Astrocyte (in vitro differentiated cells and primary cell): ENCODE results near the gene PARD3B. TPM values are rescaled to one million over a fixed set of nuclear protein-coding genes. Genes with fewer than 3 reads are reported as not detected.

Source experiments
- DNase-seq: peaks from one replicate; pipeline ENCODE4 v3.0.0-alpha.2; 2010; ENCODE audit warnings: low read depth
- FAIRE-seq: peaks from 2 replicates; lab custom pipeline; 2011; peaks lifted over from hg19 to GRCh38; lab: Jason Lieb, UNC
- H2AFZ ChIP-seq: 2 replicates; pipeline ENCODE4 v1.6.0; 2012; ENCODE audit warnings: low read depth, low read length, inconsistent platforms
- H3K27ac ChIP-seq: 2 replicates; pipeline ENCODE4 v1.5.1; 2011; ENCODE audit warnings: low read depth, low read length, inconsistent platforms
- H3K27me3 ChIP-seq: 2 replicates; pipeline ENCODE4 v1.6.0; 2011; ENCODE audit warnings: low read length, inconsistent platforms; ENCODE audit not compliant: insufficient read depth
- H3K36me3 ChIP-seq: 2 replicates; pipeline ENCODE4 v1.5.1; 2011; ENCODE audit warnings: low read length, inconsistent platforms; ENCODE audit not compliant: insufficient read depth
- H3K4me1 ChIP-seq: 2 replicates; pipeline ENCODE4 v1.5.1; 2011; ENCODE audit warnings: low read length, inconsistent platforms; ENCODE audit not compliant: insufficient read depth
- H3K4me2 ChIP-seq: 2 replicates; pipeline ENCODE4 v1.6.0; 2012; ENCODE audit warnings: low read length, inconsistent platforms
- H3K4me3 ChIP-seq: 2 replicates; pipeline ENCODE4 v1.5.1; 2011; ENCODE audit warnings: low read depth, mild to moderate bottlenecking, low read length, inconsistent platforms; ENCODE audit not compliant: insufficient read depth
- H3K79me2 ChIP-seq: 2 replicates; pipeline ENCODE4 v1.6.0; 2012; ENCODE audit warnings: mild to moderate bottlenecking, low read length, inconsistent platforms; ENCODE audit not compliant: insufficient read depth
- H3K9ac ChIP-seq: 2 replicates; pipeline ENCODE4 v1.6.0; 2012; ENCODE audit warnings: mild to moderate bottlenecking, low read length, inconsistent platforms
- H3K9me3 ChIP-seq: 2 replicates; pipeline ENCODE4 v1.5.1; 2012; ENCODE audit warnings: low read depth, mild to moderate bottlenecking, low read length, inconsistent platforms; ENCODE audit not compliant: insufficient read depth
- H4K20me1 ChIP-seq: 2 replicates; pipeline ENCODE4 v1.6.0; 2012; ENCODE audit warnings: low read length, inconsistent platforms; ENCODE audit not compliant: insufficient read depth
- H3K27ac Mint-ChIP-seq: one replicate; pipeline ENCODE4 v1.8.0; 2021; ENCODE audit warnings: mild to moderate bottlenecking, mixed read lengths; ENCODE audit not compliant: unreplicated experiment
- H3K27me3 Mint-ChIP-seq: one replicate; pipeline ENCODE4 v1.8.0; 2021; ENCODE audit warnings: low read depth, mixed read lengths; ENCODE audit not compliant: unreplicated experiment
- H3K36me3 Mint-ChIP-seq: one replicate; pipeline ENCODE4 v1.8.0; 2021; ENCODE audit warnings: low read depth, mixed read lengths; ENCODE audit not compliant: unreplicated experiment
- H3K4me1 Mint-ChIP-seq: one replicate; pipeline ENCODE4 v1.8.0; 2021; ENCODE audit warnings: low read depth, mixed read lengths; ENCODE audit not compliant: unreplicated experiment
- H3K4me3 Mint-ChIP-seq: one replicate; pipeline ENCODE4 v1.8.0; 2021; ENCODE audit warnings: mild to moderate bottlenecking, moderate library complexity, mixed read lengths; ENCODE audit not compliant: unreplicated experiment
- H3K9me3 Mint-ChIP-seq: one replicate; pipeline ENCODE4 v1.8.0; 2021; ENCODE audit warnings: mild to moderate bottlenecking, mixed read lengths; ENCODE audit not compliant: unreplicated experiment
- CTCF ChIP-seq: IDR thresholded peaks from 2 replicates; pipeline ENCODE4 v1.5.1; 2011; ENCODE audit warnings: low read depth, mild to moderate bottlenecking, inconsistent platforms, low read length, moderate library complexity; ENCODE audit not compliant: insufficient read depth
- EZH2 ChIP-seq: IDR thresholded peaks from 2 replicates; pipeline ENCODE4 v1.6.1; 2012; ENCODE audit warnings: mild to moderate bottlenecking, low read length, inconsistent platforms; ENCODE audit not compliant: insufficient read depth
- total RNA-seq: library from RNA; stranded (reverse); gene quantifications from 2 replicates; pipeline ENCODE4 v1.2.1, GENCODE V29; 2021

The PARD3B gene
- total RNA-seq, 1 donor from 2014 or later: 6.5 TPM

DNA sequence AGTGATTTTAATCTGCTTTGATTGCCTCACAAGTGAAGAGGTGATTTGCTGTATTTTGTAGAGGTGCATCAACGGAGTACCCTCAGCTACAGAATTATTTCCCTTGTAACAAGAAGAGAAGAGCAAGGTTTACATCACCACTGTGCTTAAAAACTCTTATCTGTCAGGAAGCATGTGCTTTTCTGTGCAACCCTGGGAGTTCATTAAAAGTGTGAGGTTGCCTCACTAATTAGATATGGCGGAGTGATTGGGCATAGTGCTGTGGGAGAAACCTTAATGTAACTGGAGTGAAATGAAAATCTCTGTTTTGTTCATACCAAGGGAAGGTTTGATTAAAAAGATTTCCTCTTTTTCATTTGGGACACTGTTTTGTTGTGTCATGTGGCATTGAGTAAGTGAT lies 544.7 kb downstream of the PARD3B start:
- Histone ChIP-seq H3K27me3 (no peaks in the 10 kb centered on the region), H3K36me3 (no peaks in the 10 kb centered on the region), H3K4me1 (no peaks in the 10 kb centered on the region), H3K9ac (no peak overlapping the region), H3K4me3 (no peak overlapping the region), H3K4me2 (no peak overlapping the region), H3K9me3 (no peaks in the 10 kb centered on the region), H4K20me1 (no peaks in the 10 kb centered on the region), H3K27ac (no peak overlapping the region), H2AFZ (no peak overlapping the region), H3K79me2 (no peaks in the 10 kb centered on the region)
- Mint-ChIP-seq H3K4me3 (no peak overlapping the region), H3K4me1 (no peaks in the 10 kb centered on the region), H3K36me3 (no peaks in the 10 kb centered on the region), H3K9me3 (no peaks in the 10 kb centered on the region), H3K27ac (no peak overlapping the region), H3K27me3 (no peaks in the 10 kb centered on the region)
- TF ChIP-seq EZH2: no peak
- DNase-seq: no peak
- FAIRE-seq: no peak

DNA sequence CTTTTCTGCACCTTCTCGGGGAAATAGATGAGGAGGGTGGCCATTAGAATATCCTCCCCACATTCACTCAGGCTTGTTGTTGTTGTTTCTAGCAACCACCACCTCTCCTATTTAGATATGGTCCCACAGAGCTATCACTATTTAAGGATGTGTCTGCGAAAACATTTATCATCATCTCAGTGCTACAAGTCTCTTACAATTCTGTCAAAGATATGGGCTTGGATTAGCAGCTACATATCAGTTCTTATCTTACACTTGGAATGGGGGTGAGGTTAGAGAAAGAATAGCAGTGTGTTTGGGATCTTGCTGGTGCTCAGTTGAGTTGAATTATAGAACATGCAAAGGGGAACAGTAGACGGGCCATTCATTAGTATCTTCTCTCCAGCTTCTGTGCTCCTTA lies 546.1 kb downstream of the PARD3B start:
- DNase-seq (no peak), FAIRE-seq (no peak)
- H2AFZ ChIP-seq: no peak overlapping the region
- no peaks in the 10 kb centered on the region for H3K27me3 ChIP-seq
- H3K9me3 ChIP-seq: no peaks in the 10 kb centered on the region
- H3K27ac Mint-ChIP-seq: no peak overlapping the region
- H3K79me2 ChIP-seq: no peaks in the 10 kb centered on the region
- no peak overlapping the region for H3K4me2 ChIP-seq
- no peak overlapping the region for H3K4me3 Mint-ChIP-seq
- H3K27ac ChIP-seq: no peak overlapping the region
- no peaks in the 10 kb centered on the region for H3K4me1 ChIP-seq
- H3K9me3 Mint-ChIP-seq: no peaks in the 10 kb centered on the region
- no peaks in the 10 kb centered on the region for H3K27me3 Mint-ChIP-seq
- no peak overlapping the region for H3K4me3 ChIP-seq
- H3K9ac ChIP-seq: no peak overlapping the region
- no peaks in the 10 kb centered on the region for H3K36me3 Mint-ChIP-seq
- H3K36me3 ChIP-seq: no peaks in the 10 kb centered on the region
- TF ChIP-seq EZH2: no peak
- no peak for TF ChIP-seq CTCF
- H4K20me1 ChIP-seq: no peaks in the 10 kb centered on the region
- H3K4me1 Mint-ChIP-seq: no peaks in the 10 kb centered on the region

DNA sequence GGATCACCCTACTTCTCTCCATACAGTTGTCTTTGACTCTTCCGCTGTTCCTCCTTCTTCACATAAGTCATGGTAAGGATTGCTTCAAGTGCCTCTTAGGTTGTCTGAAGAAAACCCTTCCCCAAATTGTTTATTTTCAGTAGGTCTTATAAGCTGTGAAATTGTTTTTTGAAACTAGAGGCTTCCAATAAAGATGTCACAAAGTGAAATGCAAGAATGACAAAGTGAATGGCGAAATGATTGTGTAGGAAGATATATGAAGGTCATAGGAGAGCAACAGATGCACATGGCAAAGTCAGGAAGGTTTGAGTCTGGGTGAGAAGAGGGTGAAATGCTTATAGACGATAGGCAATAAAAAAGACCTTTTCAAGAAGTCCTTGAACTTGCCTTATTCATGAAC lies 548.8 kb downstream of the PARD3B start:
- no peak overlapping the region for H3K27ac Mint-ChIP-seq
- H3K27me3 Mint-ChIP-seq: no peaks in the 10 kb centered on the region
- H3K9me3 Mint-ChIP-seq: no peaks in the 10 kb centered on the region
- no peak overlapping the region for H3K4me3 Mint-ChIP-seq
- Histone ChIP-seq H3K9ac (no peak overlapping the region), H2AFZ (no peak overlapping the region), H3K36me3 (no peaks in the 10 kb centered on the region), H3K4me3 (no peak overlapping the region), H4K20me1 (no peaks in the 10 kb centered on the region), H3K4me1 (no peaks in the 10 kb centered on the region), H3K79me2 (no peaks in the 10 kb centered on the region), H3K9me3 (no peaks in the 10 kb centered on the region), H3K4me2 (no peak overlapping the region), H3K27me3 (no peaks in the 10 kb centered on the region), H3K27ac (no peak overlapping the region)
- TF ChIP-seq CTCF (no peak), EZH2 (no peak)
- no peak for FAIRE-seq
- no peaks in the 10 kb centered on the region for H3K36me3 Mint-ChIP-seq
- H3K4me1 Mint-ChIP-seq: no peaks in the 10 kb centered on the region
- DNase-seq: no peak
